Osteoblast (primary cell): Measurements from ENCODE around the gene MS4A15. TPM values are rescaled to one million over a fixed set of nuclear protein-coding genes. Genes with fewer than 3 reads are reported as not detected.
A peak's percentile ranks its signal among the peaks of the same experiment; 100 is the strongest.
"Not testable (repeated sequence)": the region's sequence is repeated elsewhere in the genome, so short reads cannot be mapped to it uniquely, and the experiment has no call there.

Experiments used
- DNase-seq: peaks from one replicate; pipeline ENCODE4 v3.0.0; 2011; ENCODE audit warnings: low spot score, mixed read lengths; ENCODE audit not compliant: insufficient read length; ENCODE audit errors: missing footprints
- H2AFZ ChIP-seq: 2 replicates; pipeline ENCODE4 v1.6.0; 2011; ENCODE audit warnings: mild to moderate bottlenecking, low read length
- H3K27ac ChIP-seq: 2 replicates; pipeline ENCODE4 v1.5.1; 2011; ENCODE audit warnings: mild to moderate bottlenecking, low read depth, low read length, moderate library complexity
- H3K27me3 ChIP-seq: 2 replicates; pipeline ENCODE4 v1.6.0; 2012; ENCODE audit warnings: mild to moderate bottlenecking, control low read depth, inconsistent platforms, low read length, moderate library complexity; ENCODE audit not compliant: insufficient read depth
- H3K36me3 ChIP-seq: 2 replicates; pipeline ENCODE4 v1.5.1; 2011; ENCODE audit warnings: mild to moderate bottlenecking, low read length, control low read depth, moderate library complexity; ENCODE audit not compliant: insufficient read depth
- H3K4me1 ChIP-seq: 2 replicates; pipeline ENCODE4 v1.5.1; 2011; ENCODE audit warnings: mild to moderate bottlenecking, low read length, control low read depth, moderate library complexity; ENCODE audit not compliant: insufficient read depth
- H3K4me2 ChIP-seq: 2 replicates; pipeline ENCODE4 v1.6.0; 2011; ENCODE audit warnings: mild to moderate bottlenecking, low read length; ENCODE audit not compliant: insufficient read depth
- H3K4me3 ChIP-seq: fragments of 200-600 bp; sonication (generic); 3 replicates; pipeline ENCODE4 v1.5.1; 2012; ENCODE audit warnings: mild to moderate bottlenecking, low read length, inconsistent platforms; ENCODE audit not compliant: insufficient read depth
- H3K79me2 ChIP-seq: 2 replicates; pipeline ENCODE4 v1.6.0; 2012; ENCODE audit warnings: mild to moderate bottlenecking, low read length, control low read depth, inconsistent platforms; ENCODE audit not compliant: insufficient read depth
- H3K9me3 ChIP-seq: 2 replicates; pipeline ENCODE4 v1.5.1; 2011; ENCODE audit warnings: low read depth, low read length, control low read depth
- H4K20me1 ChIP-seq: 2 replicates; pipeline ENCODE4 v1.6.0; 2012; ENCODE audit warnings: mild to moderate bottlenecking, low read length, control low read depth; ENCODE audit not compliant: insufficient read depth
- total RNA-seq: library from RNA; depleted of rRNA; stranded (reverse); fragments of >200 nt; gene quantifications from 2 replicates; pipeline ENCODE4 v1.2.3, GENCODE V29; 2012
- TF ChIP-seq, protein P1 (sequence below): IDR thresholded peaks from 2 replicates; pipeline ENCODE4 v1.5.1; 2011; ENCODE audit warnings: mild to moderate bottlenecking, low read depth, low read length, moderate library complexity; ENCODE audit errors: extremely low read depth

Gene MS4A15
- total RNA-seq, 1 donor = not detected

- Histone ChIP-seq H3K4me2 (no peak overlapping the region), H3K27me3 (no peaks in the 10 kb centered on the region), H4K20me1 (no peaks in the 10 kb centered on the region), H2AFZ (no peak overlapping the region), H3K4me3 (no peak overlapping the region), H3K27ac (no peak overlapping the region), H3K79me2 (no peaks in the 10 kb centered on the region), H3K9me3 (peaks cover 9% of the 10 kb centered on the region), H3K36me3 (no peaks in the 10 kb centered on the region), H3K4me1 (no peaks in the 10 kb centered on the region)
- TF ChIP-seq, protein P1, sequence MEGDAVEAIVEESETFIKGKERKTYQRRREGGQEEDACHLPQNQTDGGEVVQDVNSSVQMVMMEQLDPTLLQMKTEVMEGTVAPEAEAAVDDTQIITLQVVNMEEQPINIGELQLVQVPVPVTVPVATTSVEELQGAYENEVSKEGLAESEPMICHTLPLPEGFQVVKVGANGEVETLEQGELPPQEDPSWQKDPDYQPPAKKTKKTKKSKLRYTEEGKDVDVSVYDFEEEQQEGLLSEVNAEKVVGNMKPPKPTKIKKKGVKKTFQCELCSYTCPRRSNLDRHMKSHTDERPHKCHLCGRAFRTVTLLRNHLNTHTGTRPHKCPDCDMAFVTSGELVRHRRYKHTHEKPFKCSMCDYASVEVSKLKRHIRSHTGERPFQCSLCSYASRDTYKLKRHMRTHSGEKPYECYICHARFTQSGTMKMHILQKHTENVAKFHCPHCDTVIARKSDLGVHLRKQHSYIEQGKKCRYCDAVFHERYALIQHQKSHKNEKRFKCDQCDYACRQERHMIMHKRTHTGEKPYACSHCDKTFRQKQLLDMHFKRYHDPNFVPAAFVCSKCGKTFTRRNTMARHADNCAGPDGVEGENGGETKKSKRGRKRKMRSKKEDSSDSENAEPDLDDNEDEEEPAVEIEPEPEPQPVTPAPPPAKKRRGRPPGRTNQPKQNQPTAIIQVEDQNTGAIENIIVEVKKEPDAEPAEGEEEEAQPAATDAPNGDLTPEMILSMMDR = no peak
- DNase-seq = peak; percentile 38
Measured at GRCh38 chr11:60814112-60814511, 57.4 kb downstream of the MS4A15 start.

- Histone ChIP-seq H4K20me1 (no peaks in the 10 kb centered on the region), H3K4me1 (no peaks in the 10 kb centered on the region), H3K36me3 (no peaks in the 10 kb centered on the region), H3K4me2 (no peak overlapping the region), H3K79me2 (no peaks in the 10 kb centered on the region), H3K27ac (no peak overlapping the region), H3K27me3 (no peaks in the 10 kb centered on the region), H3K9me3 (peaks cover 9% of the 10 kb centered on the region), H2AFZ (no peak overlapping the region), H3K4me3 (no peak overlapping the region)
- TF ChIP-seq, protein P1 = no peak
- peak; percentile 11 for DNase-seq
Measured at GRCh38 chr11:60816590-60817157, 60.0 kb downstream of the MS4A15 start.

GRCh38 chr11:60818057-60818456, 61.4 kb downstream of the MS4A15 start:
- Histone ChIP-seq H4K20me1 (no peaks in the 10 kb centered on the region), H3K27me3 (no peaks in the 10 kb centered on the region)

GRCh38 chr11:60821827-60822599, 65.3 kb downstream of the MS4A15 start:
- Histone ChIP-seq H3K79me2 (no peaks in the 10 kb centered on the region), H3K36me3 (no peaks in the 10 kb centered on the region), H3K4me2 (no peak overlapping the region), H4K20me1 (peaks cover 2% of the 10 kb centered on the region), H3K27me3 (peaks cover 3% of the 10 kb centered on the region), H3K9me3 (peaks cover 3% of the 10 kb centered on the region), H3K4me3 (no peak overlapping the region), H3K4me1 (no peaks in the 10 kb centered on the region), H3K27ac (no peak overlapping the region), H2AFZ (no peak overlapping the region)
- peak; percentile 45 for DNase-seq
- TF ChIP-seq, protein P1 = no peak

More at GRCh38 chr11:60818057-60818456, 61.4 kb downstream of the MS4A15 start:
- H3K4me2 ChIP-seq = no peak overlapping the region
- DNase-seq = peak; percentile 53
- H3K4me3 ChIP-seq = no peak overlapping the region
- H3K9me3 ChIP-seq = peaks cover 9% of the 10 kb centered on the region
- H3K4me1 ChIP-seq = no peaks in the 10 kb centered on the region
- H3K27ac ChIP-seq = no peak overlapping the region
- no peaks in the 10 kb centered on the region for H3K36me3 ChIP-seq
- H2AFZ ChIP-seq = no peak overlapping the region
- H3K79me2 ChIP-seq = no peaks in the 10 kb centered on the region
- TF ChIP-seq, protein P1 = no peak

- DNase-seq, H3K4me2 ChIP-seq, H3K4me1 ChIP-seq, H2AFZ ChIP-seq, H4K20me1 ChIP-seq, H3K36me3 ChIP-seq, H3K79me2 ChIP-seq, H3K4me3 ChIP-seq, H3K27ac ChIP-seq, H3K9me3 ChIP-seq: not testable (repeated sequence)
- peaks cover 13% of the 10 kb centered on the region for H3K27me3 ChIP-seq
Measured at GRCh38 chr11:60823745-60824306, 67.2 kb downstream of the MS4A15 start.
